ENCODE data around the gene SAMD13. TPM values are rescaled to one million over a fixed set of nuclear protein-coding genes. Genes with fewer than 3 reads are reported as not detected.

The SAMD13 gene, protein sequence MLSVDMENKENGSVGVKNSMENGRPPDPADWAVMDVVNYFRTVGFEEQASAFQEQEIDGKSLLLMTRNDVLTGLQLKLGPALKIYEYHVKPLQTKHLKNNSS
- total RNA-seq (1 to 10 TPM in 8 of 10 donors, under 1 TPM in 1, not detected in 1; 0.93 to 2.2 (median 1.4) TPM), polyA plus RNA-seq (under 1 TPM; 0.37 to 0.41 TPM)
- long read RNA-seq, donor 1, partial matches to known transcripts = 1 of 1 reads
- long read RNA-seq, donor 1, other reads (novel, unspliced or antisense) = 0 of 1 reads
- long read RNA-seq, donor 2, partial matches to known transcripts = 0 of 1 reads
- long read RNA-seq, donor 2, other reads (novel, unspliced or antisense) = 1 of 1 reads
- long read RNA-seq, donor 3, partial matches to known transcripts = 0 of 1 reads
- long read RNA-seq, donor 3, other reads (novel, unspliced or antisense) = 0 of 1 reads

DNA sequence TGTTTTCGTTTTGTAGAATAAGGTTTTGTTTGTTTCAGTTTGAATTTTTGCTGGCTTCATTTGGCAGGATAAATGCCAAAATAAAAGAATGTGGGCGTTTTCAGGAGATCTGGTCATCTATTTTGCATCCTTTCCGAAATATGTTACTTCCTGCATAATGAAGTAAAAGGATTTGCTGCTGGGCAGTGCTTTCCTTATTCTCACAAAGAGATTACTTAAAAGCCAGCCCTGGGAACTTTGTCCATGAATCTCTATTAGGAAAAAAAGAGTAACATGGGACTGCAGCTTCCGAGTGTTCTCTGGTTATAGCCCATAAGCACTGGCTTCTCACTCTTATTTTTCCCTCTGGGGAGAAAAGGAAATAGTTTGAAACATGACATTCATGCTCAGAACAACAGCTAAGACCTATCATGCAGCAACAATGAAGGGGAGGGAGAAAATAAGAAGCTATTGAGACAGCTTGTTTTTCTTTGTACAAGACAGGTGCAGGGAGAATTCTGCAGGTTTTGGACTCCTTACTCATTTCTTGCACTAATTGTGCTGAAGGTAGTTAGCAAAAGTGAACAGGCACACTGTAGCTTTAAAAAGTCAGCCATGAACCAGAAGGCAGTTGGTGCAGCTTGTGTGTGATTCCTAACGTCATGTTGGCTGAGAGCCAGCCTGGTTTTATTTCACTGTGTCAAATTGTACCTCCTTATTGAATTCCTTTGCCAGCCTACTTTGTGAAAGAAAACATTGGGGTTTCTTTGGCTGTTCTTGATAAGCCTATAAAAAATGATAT is at the start of gene SAMD13:
Gene SAMD13 (plus strand): TSS at position 705 of the 781 bp plus-strand sequence. CDS start 1,527 bp downstream, outside the sequence.
- 16 to 23% methylated on average over 5 of the region's 5 CpGs for WGBS, 2 donors
- H3K4me1 ChIP-seq = peaks cover 4 to 55% (median 31%) of the 10 kb centered on the region in 9 donors
- peak in 7 of 8 donors; percentile 27 to 66 (median 58) for ATAC-seq
- peak within 1 kb of the TSS in 9 of 10 donors; percentile 27 to 55 (median 46) for H3K4me3 ChIP-seq
- H3K27ac ChIP-seq = peak within 1 kb of the TSS; percentile 16 to 91 (median 56)
- peak; percentile 13 to 84 for DNase-seq
- intact Hi-C loops (cut with DNase I) = no loop called here
- peaks cover 0 to 3% (median 0%) of the 10 kb centered on the region in 11 donors for H3K9me3 ChIP-seq
- H3K36me3 ChIP-seq = no peaks in the 10 kb centered on the region
- no peaks in the 10 kb centered on the region for H3K27me3 ChIP-seq
- TF ChIP-seq, protein P1, sequence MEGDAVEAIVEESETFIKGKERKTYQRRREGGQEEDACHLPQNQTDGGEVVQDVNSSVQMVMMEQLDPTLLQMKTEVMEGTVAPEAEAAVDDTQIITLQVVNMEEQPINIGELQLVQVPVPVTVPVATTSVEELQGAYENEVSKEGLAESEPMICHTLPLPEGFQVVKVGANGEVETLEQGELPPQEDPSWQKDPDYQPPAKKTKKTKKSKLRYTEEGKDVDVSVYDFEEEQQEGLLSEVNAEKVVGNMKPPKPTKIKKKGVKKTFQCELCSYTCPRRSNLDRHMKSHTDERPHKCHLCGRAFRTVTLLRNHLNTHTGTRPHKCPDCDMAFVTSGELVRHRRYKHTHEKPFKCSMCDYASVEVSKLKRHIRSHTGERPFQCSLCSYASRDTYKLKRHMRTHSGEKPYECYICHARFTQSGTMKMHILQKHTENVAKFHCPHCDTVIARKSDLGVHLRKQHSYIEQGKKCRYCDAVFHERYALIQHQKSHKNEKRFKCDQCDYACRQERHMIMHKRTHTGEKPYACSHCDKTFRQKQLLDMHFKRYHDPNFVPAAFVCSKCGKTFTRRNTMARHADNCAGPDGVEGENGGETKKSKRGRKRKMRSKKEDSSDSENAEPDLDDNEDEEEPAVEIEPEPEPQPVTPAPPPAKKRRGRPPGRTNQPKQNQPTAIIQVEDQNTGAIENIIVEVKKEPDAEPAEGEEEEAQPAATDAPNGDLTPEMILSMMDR (IDR thresholded peaks at IDR 0.05) = no peak

DNA sequence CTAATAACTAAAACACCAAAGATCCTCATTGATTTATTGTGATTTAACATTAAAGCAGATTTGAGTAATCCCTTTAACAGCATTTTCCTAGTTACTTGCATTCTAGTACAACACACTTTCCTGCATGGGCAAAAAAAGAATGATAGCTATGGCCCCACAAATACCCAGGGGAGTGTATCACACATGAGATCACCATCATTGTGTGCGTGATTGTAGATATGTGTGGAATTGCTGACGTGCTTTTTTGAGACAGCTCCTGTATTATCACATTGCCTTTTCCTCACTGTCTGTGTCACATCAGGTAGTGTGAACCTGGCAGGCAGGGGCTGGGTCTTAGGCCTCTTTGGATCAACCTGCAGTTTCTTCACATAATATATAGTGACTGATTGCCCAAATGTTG is 48.5 kb upstream of the SAMD13 start:
- 46 to 60% methylated on average over 2 of the region's 2 CpGs for WGBS, 2 donors
- no peak overlapping the region for H3K27ac ChIP-seq
- TF ChIP-seq, protein P1 (IDR thresholded peaks at IDR 0.05) = no peak
- no peak for ATAC-seq
- no peak overlapping the region for H3K4me3 ChIP-seq
- no peak for DNase-seq
- H3K4me1 ChIP-seq = peaks cover 0 to 27% (median 7%) of the 10 kb centered on the region in 9 donors
- peaks cover 0 to 19% (median 6%) of the 10 kb centered on the region in 11 donors for H3K9me3 ChIP-seq
- no peaks in the 10 kb centered on the region for H3K36me3 ChIP-seq
- intact Hi-C loops (cut with DNase I) = no loop called here
- no peaks in the 10 kb centered on the region for H3K27me3 ChIP-seq

- Histone ChIP-seq H3K27ac (no peak overlapping the region), H3K9me3 (peaks cover 0 to 19% (median 6%) of the 10 kb centered on the region in 11 donors), H3K4me3 (no peak overlapping the region)
Observed at GRCh38 chr1:84253891-84254290, 47.6 kb upstream of the SAMD13 start.

More at GRCh38 chr1:84253891-84254290, 47.6 kb upstream of the SAMD13 start:
- Histone ChIP-seq H3K36me3 (no peaks in the 10 kb centered on the region), H3K4me1 (peaks cover 0 to 27% (median 7%) of the 10 kb centered on the region in 9 donors), H3K27me3 (no peaks in the 10 kb centered on the region)
- 19 to 23% methylated on average over 4 of the region's 4 CpGs for WGBS, 2 donors
- DNase-seq (peak; percentile 36 to 53), ATAC-seq (peak; percentile 75 to 99 (median 92))
- TF ChIP-seq, protein P1 (IDR thresholded peaks at IDR 0.05) = no peak
- intact Hi-C loops (cut with DNase I) = no loop called here

Measured in heart right ventricle (tissue), 16 donors.